Measurements from ENCODE around the gene CASP3. TPM values are rescaled to one million over a fixed set of nuclear protein-coding genes. Genes with fewer than 3 reads are reported as not detected.

CASP3 gene
- polyA plus RNA-seq, 1 experiment = 20.5 TPM

GRCh38 chr4:184649971-184650855 is 966 bp upstream of the CASP3 start:
- CTCF ChIA-PET = interaction anchor here (1.0 to 1.1 kb wide), 2 partner anchors 11 to 95 kb away, joined by 3 read pairs; no protein-coding TSS in a partner anchor
- no peak for DNase-seq (ENCODE audit: low read depth)

GRCh38 chr4:184648313-184649025 is 778 bp downstream of the CASP3 start:
- no peak for DNase-seq (ENCODE audit: low read depth)
- ChIA-PET CTCF (no interaction called here), POLR2A (no interaction called here)
- TF ChIP-seq CTCF (IDR thresholded peaks at IDR 0.05; ENCODE audit: insufficient read depth, low read depth, low read length) = no peak
- Histone ChIP-seq H3K4me3 (ENCODE audit: low read depth, low read length) (peak overlapping the region; percentile 76), H3K36me3 (ENCODE audit: control insufficient read depth, insufficient read depth, low read length) (no peaks in the 10 kb centered on the region), H3K27me3 (ENCODE audit: control insufficient read depth, insufficient read depth, low read length) (no peaks in the 10 kb centered on the region)

More at GRCh38 chr4:184649971-184650855, 966 bp upstream of the CASP3 start:
- POLR2A ChIA-PET = interaction anchor here (0.6 to 0.7 kb wide), 2 partner anchors 68 to 289 kb away, joined by 5 to 6 read pairs; no protein-coding TSS in a partner anchor
- Histone ChIP-seq H3K4me3 (ENCODE audit: low read depth, low read length) (peak overlapping the region; percentile 51), H3K27me3 (ENCODE audit: control insufficient read depth, insufficient read depth, low read length) (no peaks in the 10 kb centered on the region), H3K36me3 (ENCODE audit: control insufficient read depth, insufficient read depth, low read length) (no peaks in the 10 kb centered on the region)
- TF ChIP-seq CTCF (IDR thresholded peaks at IDR 0.05; ENCODE audit: insufficient read depth, low read depth, low read length) = no peak

- CTCF ChIA-PET = interaction anchor here (0.6 to 1.2 kb wide), 2 partner anchors 86 to 475 kb away, joined by 3 read pairs; partner anchors contain the start of gene CENPU
- Histone ChIP-seq H3K27me3 (ENCODE audit: control insufficient read depth, insufficient read depth, low read length) (no peaks in the 10 kb centered on the region), H3K36me3 (ENCODE audit: control insufficient read depth, insufficient read depth, low read length) (no peaks in the 10 kb centered on the region), H3K4me3 (ENCODE audit: low read depth, low read length) (peak overlapping the region; percentile 76)
- no peak for DNase-seq (ENCODE audit: low read depth)
- no peak for TF ChIP-seq CTCF (IDR thresholded peaks at IDR 0.05; ENCODE audit: insufficient read depth, low read depth, low read length)
- POLR2A ChIA-PET = no interaction called here
Observed at GRCh38 chr4:184648054-184648312, 1.3 kb downstream of the CASP3 start.

GRCh38 chr4:184647266-184648053 is 1.8 kb downstream of the CASP3 start:
- no peak for TF ChIP-seq CTCF (IDR thresholded peaks at IDR 0.05; ENCODE audit: insufficient read depth, low read depth, low read length)
- POLR2A ChIA-PET = no interaction called here
- Histone ChIP-seq H3K4me3 (ENCODE audit: low read depth, low read length) (peak overlapping the region; percentile 76), H3K36me3 (ENCODE audit: control insufficient read depth, insufficient read depth, low read length) (no peaks in the 10 kb centered on the region), H3K27me3 (ENCODE audit: control insufficient read depth, insufficient read depth, low read length) (no peaks in the 10 kb centered on the region)
- CTCF ChIA-PET = interaction anchor here (0.6 to 1.2 kb wide), 3 partner anchors 86 to 475 kb away, joined by 3 read pairs; partner anchors contain the start of gene CENPU
- no peak for DNase-seq (ENCODE audit: low read depth)

Data from BJ (cell line).